Loucy (cell line): Measurements from ENCODE around the gene LOC101059915.

ENCODE experiments used
- CTCF ChIP-seq: fragments of 200-600 bp; sonication (generic); conservative IDR thresholded peaks from 2 replicates; pipeline ENCODE4 v1.5.1; 2014; ENCODE audit warnings: mild to moderate bottlenecking, antibody characterized with exemption, low read length
- EZH2phosphoT487 ChIP-seq: fragments of 200-600 bp; IDR thresholded peaks from 2 replicates; pipeline ENCODE4 v1.6.1; 2018; ENCODE audit warnings: antibody characterized with exemption, mild to moderate bottlenecking, moderate library complexity, borderline replicate concordance

- TF ChIP-seq CTCF (no peak), EZH2phosphoT487 (no peak)
Measured at GRCh38 chrX:71623714-71624113, 43.6 kb upstream of the LOC101059915 start.
